Measurements from ENCODE around the gene JMJD8.
A peak's percentile ranks its signal among the peaks of the same experiment; 100 is the strongest.

GRCh38 chr16:733382-734207 is 49.5 kb upstream of the JMJD8 start:
- TF ChIP-seq POLR2A (IDR thresholded peaks at IDR 0.05): no peak
- TF ChIP-seq, protein P1, sequence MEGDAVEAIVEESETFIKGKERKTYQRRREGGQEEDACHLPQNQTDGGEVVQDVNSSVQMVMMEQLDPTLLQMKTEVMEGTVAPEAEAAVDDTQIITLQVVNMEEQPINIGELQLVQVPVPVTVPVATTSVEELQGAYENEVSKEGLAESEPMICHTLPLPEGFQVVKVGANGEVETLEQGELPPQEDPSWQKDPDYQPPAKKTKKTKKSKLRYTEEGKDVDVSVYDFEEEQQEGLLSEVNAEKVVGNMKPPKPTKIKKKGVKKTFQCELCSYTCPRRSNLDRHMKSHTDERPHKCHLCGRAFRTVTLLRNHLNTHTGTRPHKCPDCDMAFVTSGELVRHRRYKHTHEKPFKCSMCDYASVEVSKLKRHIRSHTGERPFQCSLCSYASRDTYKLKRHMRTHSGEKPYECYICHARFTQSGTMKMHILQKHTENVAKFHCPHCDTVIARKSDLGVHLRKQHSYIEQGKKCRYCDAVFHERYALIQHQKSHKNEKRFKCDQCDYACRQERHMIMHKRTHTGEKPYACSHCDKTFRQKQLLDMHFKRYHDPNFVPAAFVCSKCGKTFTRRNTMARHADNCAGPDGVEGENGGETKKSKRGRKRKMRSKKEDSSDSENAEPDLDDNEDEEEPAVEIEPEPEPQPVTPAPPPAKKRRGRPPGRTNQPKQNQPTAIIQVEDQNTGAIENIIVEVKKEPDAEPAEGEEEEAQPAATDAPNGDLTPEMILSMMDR (IDR thresholded peaks at IDR 0.05): peak in 2 of 5 experiments; percentile 27 to 36

Measured in transverse colon (tissue), 3 donors.